H1 (cell line): ENCODE measurements around the gene CCNK. TPM values are rescaled to one million over a fixed set of nuclear protein-coding genes. Genes with fewer than 3 reads are reported as not detected.

ENCODE experiments used
- CTCF ChIA-PET: fragments of 300-600 bp; sonication (Branson Sonifier 250); formaldehyde crosslinking; loops from one replicate; lab custom pipeline; 2021; ENCODE audit not compliant: partially characterized antibody; lab: Charles Lee
- POLR2A ChIA-PET: fragments of 300-600 bp; sonication (Branson Sonifier 250); formaldehyde crosslinking; loops from one replicate; lab custom pipeline; 2021; ENCODE audit warnings: inconsistent platforms; ENCODE audit not compliant: partially characterized antibody; lab: Charles Lee
- DNase-seq, 2 experiments: peaks; one replicate each; pipeline versions ENCODE4 v3.0.0 to v3.0.0-alpha.2; 2010 to 2022; ENCODE audit warnings: low spot score in 2 of 2, low read depth in 1 of 2, mixed read lengths in 1 of 2
- FAIRE-seq: peaks from 2 replicates; lab custom pipeline; 2011; peaks lifted over from hg19 to GRCh38; lab: Jason Lieb, UNC
- H2AFZ ChIP-seq: 2 replicates; pipeline ENCODE4 v1.8.1; 2012; ENCODE audit warnings: low read length, inconsistent platforms
- H2AK5ac ChIP-seq: 2 replicates; pipeline ENCODE4 v1.6.1; 2013; ENCODE audit warnings: low read depth, low read length
- H2BK120ac ChIP-seq: replicated peaks from 2 replicates; pipeline ENCODE3; 2013; ENCODE audit warnings: low read depth, low read length, inconsistent platforms
- H2BK12ac ChIP-seq: 2 replicates; pipeline ENCODE4 v1.6.1; 2013; ENCODE audit warnings: low read depth, low read length
- H2BK15ac ChIP-seq: 2 replicates; pipeline ENCODE4 v1.6.1; 2013; ENCODE audit warnings: low read length
- H2BK20ac ChIP-seq: 2 replicates; pipeline ENCODE4 v1.6.1; 2013; ENCODE audit warnings: low read length
- H2BK5ac ChIP-seq: 2 replicates; pipeline ENCODE4 v1.6.1; 2013; ENCODE audit warnings: low read depth, low read length
- H3K14ac ChIP-seq: 2 replicates; pipeline ENCODE4 v1.6.1; 2013; ENCODE audit warnings: inconsistent platforms; ENCODE audit not compliant: insufficient read length
- H3K18ac ChIP-seq: 2 replicates; pipeline ENCODE4 v1.6.1; 2013; ENCODE audit warnings: low read length; ENCODE audit errors: extremely low read depth
- H3K23ac ChIP-seq: 2 replicates; pipeline ENCODE4 v1.6.1; 2013; ENCODE audit warnings: inconsistent platforms; ENCODE audit not compliant: insufficient read length
- H3K23me2 ChIP-seq: 2 replicates; pipeline ENCODE4 v1.6.1; 2013; ENCODE audit warnings: low read depth, low read length
- H3K27ac ChIP-seq: 2 replicates; pipeline ENCODE4 v1.6.1; 2011; ENCODE audit warnings: low read depth, low read length, inconsistent platforms
- H3K27me3 ChIP-seq, 4 experiments: replicated peaks in 1 of 4; 1 replicate in 1 of 4; 2 replicates in 3 of 4; pipeline versions ENCODE4 v1.6.1 to v1.8.1; 2011 to 2013; ENCODE audit warnings: low read length in 3 of 4, mild to moderate bottlenecking in 3 of 4, inconsistent platforms in 2 of 4, mixed read lengths in 2 of 4, moderate library complexity in 1 of 4; ENCODE audit not compliant: control insufficient read depth in 3 of 4, insufficient read depth in 3 of 4; ENCODE audit errors: extremely low read depth in 1 of 4
- H3K36me3 ChIP-seq, 4 experiments: 2 replicates each; pipeline versions ENCODE4 v1.6.1 to v1.8.1; 2011 to 2013; ENCODE audit warnings: mild to moderate bottlenecking in 4 of 4, low read length in 3 of 4, moderate library complexity in 2 of 4, control low read depth in 1 of 4, inconsistent platforms in 1 of 4; ENCODE audit not compliant: insufficient read depth in 4 of 4, control insufficient read depth in 2 of 4
- H3K4ac ChIP-seq: replicated peaks from 2 replicates; pipeline ENCODE3; 2013; ENCODE audit warnings: low read length, low read depth, mixed read lengths, inconsistent platforms; ENCODE audit not compliant: insufficient read length
- H3K4me1 ChIP-seq, 4 experiments: replicated peaks in 1 of 4; 1 replicate in 1 of 4; 2 replicates in 3 of 4; pipeline versions ENCODE4 v1.6.1 to v1.8.1; 2011 to 2013; ENCODE audit warnings: low read length in 3 of 4, inconsistent platforms in 2 of 4, mixed read lengths in 1 of 4; ENCODE audit not compliant: insufficient read depth in 4 of 4, control insufficient read depth in 3 of 4
- H3K4me2 ChIP-seq, 2 experiments: 2 replicates each; pipeline versions ENCODE4 v1.6.1 to v1.8.1; 2011 to 2013; ENCODE audit warnings: low read depth in 2 of 2, low read length in 2 of 2, control low read depth in 1 of 2, inconsistent platforms in 1 of 2, mild to moderate bottlenecking in 1 of 2; ENCODE audit not compliant: insufficient read depth in 1 of 2
- H3K4me3 ChIP-seq, 4 experiments: fragments of 200-600, 300-600 bp in 1 of 4; sonication (generic), shearing (Covaris generic), sonication (Bioruptor Twin) in 1 of 4; 2 replicates each; pipeline versions ENCODE4 v1.5.1 to v1.8.1; 2011 to 2016; ENCODE audit warnings: low read length in 4 of 4, low read depth in 3 of 4, control low read depth in 2 of 4, inconsistent platforms in 2 of 4, mild to moderate bottlenecking in 2 of 4, mixed read lengths in 1 of 4, moderate library complexity in 1 of 4; ENCODE audit not compliant: insufficient read depth in 2 of 4; ENCODE audit errors: extremely low read depth in 1 of 4
- H3K56ac ChIP-seq: replicated peaks from 2 replicates; pipeline ENCODE3; 2013; ENCODE audit warnings: low read depth, mild to moderate bottlenecking, mixed read lengths, low read length, inconsistent platforms; ENCODE audit not compliant: insufficient read length
- H3K79me1 ChIP-seq: 2 replicates; pipeline ENCODE4 v1.6.1; 2013; ENCODE audit warnings: low read depth, low read length, control low read depth
- H3K79me2 ChIP-seq, 2 experiments: 2 replicates each; pipeline versions ENCODE4 v1.6.1 to v1.8.1; 2012 to 2013; ENCODE audit warnings: low read length in 2 of 2, mild to moderate bottlenecking in 2 of 2, inconsistent platforms in 1 of 2; ENCODE audit not compliant: insufficient read depth in 2 of 2, control insufficient read depth in 1 of 2
- H3K9ac ChIP-seq, 4 experiments: replicated peaks in 1 of 4; 1 replicate in 1 of 4; 2 replicates in 3 of 4; pipeline versions ENCODE4 v1.6.1 to v1.8.1; 2011 to 2013; ENCODE audit warnings: low read depth in 3 of 4, low read length in 3 of 4, control low read depth in 2 of 4, mild to moderate bottlenecking in 2 of 4, moderate library complexity in 2 of 4, inconsistent platforms in 1 of 4; ENCODE audit errors: extremely low read depth in 1 of 4
- H3K9me3 ChIP-seq, 2 experiments: 2 replicates each; pipeline versions ENCODE4 v1.6.1 to v1.8.1; 2012 to 2013; ENCODE audit warnings: mild to moderate bottlenecking in 2 of 2, moderate library complexity in 2 of 2, control low read depth in 1 of 2, inconsistent platforms in 1 of 2, low read depth in 1 of 2, low read length in 1 of 2, mixed read lengths in 1 of 2; ENCODE audit not compliant: insufficient read depth in 2 of 2
- H4K20me1 ChIP-seq, 2 experiments: replicated peaks in 1 of 2; 2 replicates each; pipeline versions ENCODE3 to v1.8.1; 2011 to 2013; ENCODE audit warnings: inconsistent platforms in 2 of 2, low read length in 2 of 2, mild to moderate bottlenecking in 1 of 2; ENCODE audit not compliant: insufficient read depth in 2 of 2, control insufficient read depth in 1 of 2
- H4K5ac ChIP-seq: 2 replicates; pipeline ENCODE4 v1.6.1; 2013; ENCODE audit warnings: low read length, low read depth, mixed read lengths, inconsistent platforms; ENCODE audit not compliant: insufficient read length
- H4K8ac ChIP-seq: 2 replicates; pipeline ENCODE4 v1.8.0; 2013; ENCODE audit warnings: mild to moderate bottlenecking, moderate library complexity, low read length, inconsistent platforms; ENCODE audit not compliant: insufficient read depth; ENCODE audit errors: extremely low read depth
- H4K91ac ChIP-seq: replicated peaks from 2 replicates; pipeline ENCODE3; 2013; ENCODE audit warnings: low read length, mixed read lengths, inconsistent platforms; ENCODE audit not compliant: insufficient read length
- BCL11A ChIP-seq, 2 experiments: IDR thresholded peaks; one replicate each; pipeline ENCODE4 v1.6.1; 2011; ENCODE audit warnings: low read depth in 2 of 2, low read length in 2 of 2, mild to moderate bottlenecking in 2 of 2
- CHD2 ChIP-seq: IDR thresholded peaks from 2 replicates; pipeline ENCODE4 v1.6.1; 2012; ENCODE audit warnings: low read length, improper control_type of control experiment
- GABPA ChIP-seq: IDR thresholded peaks from 2 replicates; pipeline ENCODE4 v1.6.1; 2011; ENCODE audit warnings: mild to moderate bottlenecking, low read length, moderate library complexity, borderline replicate concordance; ENCODE audit not compliant: insufficient read depth
- KDM4A ChIP-seq: IDR thresholded peaks from one replicate; pipeline ENCODE4 v1.7.1; 2012; ENCODE audit warnings: low read depth, mild to moderate bottlenecking, moderate library complexity, low read length, inconsistent platforms; ENCODE audit not compliant: severe bottlenecking
- NANOG ChIP-seq: IDR thresholded peaks from 2 replicates; pipeline ENCODE4 v1.6.1; 2011; ENCODE audit warnings: low read length, low read depth, mild to moderate bottlenecking, inconsistent platforms; ENCODE audit not compliant: insufficient read depth, poor library complexity, severe bottlenecking
- RBBP5 ChIP-seq: IDR thresholded peaks from 2 replicates; pipeline ENCODE4 v1.7.1; 2012; ENCODE audit warnings: low read depth, mild to moderate bottlenecking, inconsistent platforms, low read length, moderate library complexity, borderline replicate concordance
- RNF2 ChIP-seq: fragments of 200-900, 300-1000 bp; sonication (generic); IDR thresholded peaks from 2 replicates; pipeline ENCODE4 v1.7.1; 2016; ENCODE audit warnings: borderline replicate concordance, low read depth, mild to moderate bottlenecking, antibody characterized with exemption, low read length; ENCODE audit not compliant: poor library complexity, severe bottlenecking; ENCODE audit errors: missing control alignments
- SP1 ChIP-seq: IDR thresholded peaks from 2 replicates; pipeline ENCODE4 v1.6.1; 2011; ENCODE audit warnings: low read depth, low read length
- SRF ChIP-seq: IDR thresholded peaks from 2 replicates; pipeline ENCODE4 v1.6.1; 2011; ENCODE audit warnings: mild to moderate bottlenecking, low read depth, low read length, moderate library complexity
- TEAD4 ChIP-seq: IDR thresholded peaks from 2 replicates; pipeline ENCODE4 v1.6.1; 2012; ENCODE audit warnings: low read depth, low read length, inconsistent platforms, mixed read lengths
- WGBS, 2 experiments: shearing (Covaris generic) in 1 of 2; methylation state at CpG; one replicate each; pipeline versions ENCODE4 v1.1.6 to v1.1.7; 2013 to 2015; ENCODE audit warnings: low lambda C conversion rate in 2 of 2, mixed read lengths in 2 of 2, inconsistent platforms in 1 of 2, low coverage in 1 of 2, missing lambda C conversion rate in 1 of 2; ENCODE audit not compliant: insufficient replicate concordance in 2 of 2, insufficient coverage in 1 of 2, insufficient read length in 1 of 2; ENCODE audit errors: extremely low coverage in 1 of 2, missing lambda C conversion rate in 1 of 2; 5-methylcytosine and 5-hydroxymethylcytosine counted together
- polyA plus RNA-seq, 7 experiments: library from polyadenylated mRNA; depleted of rRNA in 3 of 7; stranded (reverse) in 5 of 7; unstranded in 2 of 7; fragments of >200 nt in 5 of 7; fragments of 200-250 nt in 2 of 7; gene quantifications; 1 replicate in 5 of 7; 2 replicates in 1 of 7; 4 replicates in 1 of 7; pipeline versions ENCODE4 v1.2.1 to v1.2.3, GENCODE V29; 2011 to 2013; ENCODE audit warnings: missing spikeins in 2 of 7, mixed read lengths in 2 of 7
- total RNA-seq: library from RNA; stranded (reverse); fragmentation: NEBNext Ultra II Directional; extraction: Animal tissue kit (Norgen Biotek cat#: 25700); gene quantifications from 2 replicates; pipeline ENCODE4 v1.2.1, GENCODE V29; 2021
- TF ChIP-seq, protein P1 (sequence below): IDR thresholded peaks from 2 replicates; pipeline ENCODE4 v1.6.1; 2012; ENCODE audit warnings: inconsistent platforms
- TF ChIP-seq, protein P2 (sequence below): IDR thresholded peaks from 2 replicates; pipeline ENCODE4 v1.6.1; 2011; ENCODE audit warnings: low read length, improper control_type of control experiment

CCNK gene
- total and polyA plus RNA-seq, 2 of the 8 experiments (the other 6 are each of a cell fraction or from before 2014, with no cell fraction given): 10.7 to 82.7 TPM

DNA sequence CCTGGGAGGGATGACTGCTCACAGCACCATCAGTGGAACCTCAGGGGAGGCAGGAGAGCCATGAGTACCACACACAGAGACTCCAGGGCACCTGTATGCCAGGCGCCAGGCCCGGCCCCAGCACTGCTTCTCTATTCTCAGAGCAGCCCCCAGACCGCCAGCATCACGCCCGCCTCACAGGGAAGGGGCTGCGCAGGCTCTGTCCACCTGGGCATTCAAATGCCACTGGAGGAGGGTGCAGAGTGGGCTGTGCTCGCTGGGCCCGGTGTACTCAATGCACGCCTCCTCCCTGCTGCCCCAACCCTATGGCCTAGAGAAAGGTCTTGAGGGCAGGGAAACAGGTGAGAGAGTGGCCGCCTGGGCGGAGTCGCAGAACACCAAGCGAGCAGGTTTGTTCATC lies 79.2 kb downstream of the CCNK start:
- peak overlapping the region; percentile 1; the same call in 1 of the 2 replicates for H4K8ac ChIP-seq
- H2AK5ac ChIP-seq: 0 out of 2 replicates have a peak overlapping the region, but pooled peaks have one; percentile 5
- 85% methylated on average over 11 of the region's 13 CpGs; no CpG with 5 or more reads in 1 of the 2 experiments for WGBS, 2 experiments
- no peaks in the 10 kb centered on the region for H3K36me3 ChIP-seq
- no peaks in the 10 kb centered on the region for H3K27me3 ChIP-seq
- POLR2A ChIA-PET: no interaction called here
- no peak overlapping the region for H2BK12ac ChIP-seq
- H4K5ac ChIP-seq: no peak overlapping the region
- no peak overlapping the region for H2BK20ac ChIP-seq
- H2BK15ac ChIP-seq: no peak overlapping the region
- H3K18ac ChIP-seq: peak overlapping the region; percentile 71; the same call in 1 of the 2 replicates
- peaks cover 0 to 51% of the 10 kb centered on the region in 2 experiments; a peak in 2 of 4 replicates for H3K79me2 ChIP-seq
- FAIRE-seq (no peak), DNase-seq (no peak)
- no peak overlapping the region for H3K14ac ChIP-seq
- H3K4me1 ChIP-seq: peaks cover 0 to 47% (median 32%) of the 10 kb centered on the region in 4 experiments; a peak in 6 of 7 replicates
- H2AFZ ChIP-seq: no peak overlapping the region
- no peak overlapping the region for H3K4me2 ChIP-seq
- H3K4ac ChIP-seq: no peak overlapping the region
- no peak overlapping the region for H2BK120ac ChIP-seq
- no peak overlapping the region for H3K9ac ChIP-seq
- H4K20me1 ChIP-seq: peaks cover 6 to 25% of the 10 kb centered on the region in 2 experiments
- H3K79me1 ChIP-seq: peaks cover 35% of the 10 kb centered on the region
- no peak overlapping the region for H4K91ac ChIP-seq
- 0 out of 2 replicates have a peak, but pooled peaks cover 2% of the 10 kb centered on the region for H3K23me2 ChIP-seq
- CTCF ChIA-PET: interaction anchor here (1.3 kb wide), 1 partner anchor 32 kb away, joined by 4 read pairs; no protein-coding TSS in a partner anchor
- H3K23ac ChIP-seq: no peak overlapping the region
- no peak overlapping the region for H3K4me3 ChIP-seq
- no peak overlapping the region; the same call in 1 of the 2 replicates for H3K27ac ChIP-seq
- no peaks in the 10 kb centered on the region for H3K9me3 ChIP-seq
- H3K56ac ChIP-seq: no peak overlapping the region
- peak overlapping the region; percentile 52 for H2BK5ac ChIP-seq
- TF ChIP-seq SP1 (no peak), KDM4A (no peak), RNF2 (no peak), CHD2 (no peak), GABPA (no peak), RBBP5 (no peak), NANOG (no peak), BCL11A (IDR thresholded peaks at IDR 0.05; ENCODE audit: low read depth in 2 of 2, low read length in 2 of 2) (no peak), TEAD4 (no peak), SRF (no peak)
- TF ChIP-seq, protein P1, sequence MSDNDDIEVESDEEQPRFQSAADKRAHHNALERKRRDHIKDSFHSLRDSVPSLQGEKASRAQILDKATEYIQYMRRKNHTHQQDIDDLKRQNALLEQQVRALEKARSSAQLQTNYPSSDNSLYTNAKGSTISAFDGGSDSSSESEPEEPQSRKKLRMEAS: no peak
- TF ChIP-seq, protein P2, sequence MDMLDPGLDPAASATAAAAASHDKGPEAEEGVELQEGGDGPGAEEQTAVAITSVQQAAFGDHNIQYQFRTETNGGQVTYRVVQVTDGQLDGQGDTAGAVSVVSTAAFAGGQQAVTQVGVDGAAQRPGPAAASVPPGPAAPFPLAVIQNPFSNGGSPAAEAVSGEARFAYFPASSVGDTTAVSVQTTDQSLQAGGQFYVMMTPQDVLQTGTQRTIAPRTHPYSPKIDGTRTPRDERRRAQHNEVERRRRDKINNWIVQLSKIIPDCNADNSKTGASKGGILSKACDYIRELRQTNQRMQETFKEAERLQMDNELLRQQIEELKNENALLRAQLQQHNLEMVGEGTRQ: no peak
